Measurements from ENCODE around the gene RBFOX2. TPM values are rescaled to one million over a fixed set of nuclear protein-coding genes. Genes with fewer than 3 reads are reported as not detected.

The RBFOX2 gene
- total and polyA plus RNA-seq, 2 of the 8 experiments (the other 6 are each of a cell fraction or from before 2014, with no cell fraction given), result 121 to 122 TPM

- DNase-seq (ENCODE audit: low read depth in 1 of 2, low spot score in 2 of 2) (no peak), FAIRE-seq (no peak)
- H3K4me2 ChIP-seq (ENCODE audit: insufficient read depth in 1 of 2, low read depth in 2 of 2, low read length in 2 of 2), result no peak overlapping the region
- H2BK120ac ChIP-seq (replicated peaks; ENCODE audit: low read depth, low read length), result no peak overlapping the region
- H3K23ac ChIP-seq (ENCODE audit: insufficient read length), result no peak overlapping the region
- no peaks in the 10 kb centered on the region for H3K36me3 ChIP-seq (ENCODE audit: control insufficient read depth in 2 of 4, insufficient read depth in 4 of 4, low read length in 3 of 4)
- no peak overlapping the region for H2BK12ac ChIP-seq (ENCODE audit: low read depth, low read length)
- 96% methylated on average over 6 of the region's 6 CpGs; no CpG with 5 or more reads in 1 of the 2 experiments for WGBS, 2 experiments (ENCODE audit: extremely low coverage in 1 of 2, insufficient coverage in 1 of 2, insufficient read length in 1 of 2, insufficient replicate concordance in 2 of 2, low coverage in 1 of 2, low lambda C conversion rate in 2 of 2, missing lambda C conversion rate in 1 of 2)
- no peak overlapping the region for H2AK5ac ChIP-seq (ENCODE audit: low read depth, low read length)
- H4K8ac ChIP-seq (ENCODE audit: extremely low read depth, insufficient read depth, low read length), result no peak overlapping the region
- no peak overlapping the region for H4K91ac ChIP-seq (replicated peaks; ENCODE audit: insufficient read length, low read length)
- TF ChIP-seq CTBP2 (IDR thresholded peaks at IDR 0.05; ENCODE audit: borderline replicate concordance, insufficient read depth, insufficient read length, low read length) (no peak), BCL11A (IDR thresholded peaks at IDR 0.05; ENCODE audit: low read depth in 2 of 2, low read length in 2 of 2) (no peak), TAF7 (optimal IDR thresholded peaks at IDR 0.05; ENCODE audit: borderline replicate concordance, low read depth, low read length) (no peak), ASH2L (IDR thresholded peaks at IDR 0.05; ENCODE audit: low read length) (no peak)
- H3K23me2 ChIP-seq (ENCODE audit: low read depth, low read length), result no peaks in the 10 kb centered on the region
- no peak overlapping the region for H3K4me3 ChIP-seq (ENCODE audit: extremely low read depth in 1 of 4, insufficient read depth in 2 of 4, low read depth in 3 of 4, low read length in 4 of 4)
- POLR2A ChIA-PET (ENCODE audit: partially characterized antibody), result no interaction called here
- no peaks in the 10 kb centered on the region for H3K79me2 ChIP-seq (ENCODE audit: control insufficient read depth in 1 of 2, insufficient read depth in 2 of 2, low read length in 2 of 2)
- H3K9ac ChIP-seq (replicated peaks in 1 of 4; ENCODE audit: extremely low read depth in 1 of 4, low read depth in 3 of 4, low read length in 3 of 4), result no peak overlapping the region
- no peak overlapping the region for H3K4ac ChIP-seq (replicated peaks; ENCODE audit: insufficient read length, low read depth, low read length)
- no peaks in the 10 kb centered on the region for H3K27me3 ChIP-seq (replicated peaks in 1 of 4; ENCODE audit: control insufficient read depth in 3 of 4, extremely low read depth in 1 of 4, insufficient read depth in 3 of 4, low read length in 3 of 4)
- no peak overlapping the region for H3K18ac ChIP-seq (ENCODE audit: extremely low read depth, low read length)
- no peaks in the 10 kb centered on the region for H3K4me1 ChIP-seq (replicated peaks in 1 of 4; ENCODE audit: control insufficient read depth in 3 of 4, insufficient read depth in 4 of 4, low read length in 3 of 4)
- CTCF ChIA-PET (ENCODE audit: partially characterized antibody), result interaction anchor here (0.5 to 1.5 kb wide), 7 partner anchors 11 to 221 kb away, joined by 3 to 7 read pairs (median 3); no protein-coding TSS in a partner anchor
- H2BK5ac ChIP-seq (ENCODE audit: low read depth, low read length), result no peak overlapping the region
- no peaks in the 10 kb centered on the region for H4K20me1 ChIP-seq (replicated peaks in 1 of 2; ENCODE audit: control insufficient read depth in 1 of 2, insufficient read depth in 2 of 2, low read length in 2 of 2)
- H3K14ac ChIP-seq (ENCODE audit: insufficient read length), result no peak overlapping the region
- H2AFZ ChIP-seq (ENCODE audit: low read length), result no peak overlapping the region
- H3K79me1 ChIP-seq (ENCODE audit: low read depth, low read length), result no peaks in the 10 kb centered on the region
- H2BK20ac ChIP-seq (ENCODE audit: low read length), result no peak overlapping the region
- no peak overlapping the region for H4K5ac ChIP-seq (ENCODE audit: insufficient read length, low read depth, low read length)
- H3K9me3 ChIP-seq (ENCODE audit: insufficient read depth in 2 of 2, low read depth in 1 of 2, low read length in 1 of 2), result no peaks in the 10 kb centered on the region
- H2BK15ac ChIP-seq (ENCODE audit: low read length), result no peak overlapping the region
- no peak overlapping the region for H3K56ac ChIP-seq (replicated peaks; ENCODE audit: insufficient read length, low read depth, low read length)
- no peak overlapping the region for H3K27ac ChIP-seq (ENCODE audit: low read depth, low read length)
Observed at GRCh38 chr22:35726398-35726797, 302.2 kb downstream of the RBFOX2 start.

Measured in H1 (cell line).